ENCODE data around the gene XIAP.

GRCh38 chrX:123814343-123814742, 45.5 kb upstream of the XIAP start:
- TF ChIP-seq, protein P1, sequence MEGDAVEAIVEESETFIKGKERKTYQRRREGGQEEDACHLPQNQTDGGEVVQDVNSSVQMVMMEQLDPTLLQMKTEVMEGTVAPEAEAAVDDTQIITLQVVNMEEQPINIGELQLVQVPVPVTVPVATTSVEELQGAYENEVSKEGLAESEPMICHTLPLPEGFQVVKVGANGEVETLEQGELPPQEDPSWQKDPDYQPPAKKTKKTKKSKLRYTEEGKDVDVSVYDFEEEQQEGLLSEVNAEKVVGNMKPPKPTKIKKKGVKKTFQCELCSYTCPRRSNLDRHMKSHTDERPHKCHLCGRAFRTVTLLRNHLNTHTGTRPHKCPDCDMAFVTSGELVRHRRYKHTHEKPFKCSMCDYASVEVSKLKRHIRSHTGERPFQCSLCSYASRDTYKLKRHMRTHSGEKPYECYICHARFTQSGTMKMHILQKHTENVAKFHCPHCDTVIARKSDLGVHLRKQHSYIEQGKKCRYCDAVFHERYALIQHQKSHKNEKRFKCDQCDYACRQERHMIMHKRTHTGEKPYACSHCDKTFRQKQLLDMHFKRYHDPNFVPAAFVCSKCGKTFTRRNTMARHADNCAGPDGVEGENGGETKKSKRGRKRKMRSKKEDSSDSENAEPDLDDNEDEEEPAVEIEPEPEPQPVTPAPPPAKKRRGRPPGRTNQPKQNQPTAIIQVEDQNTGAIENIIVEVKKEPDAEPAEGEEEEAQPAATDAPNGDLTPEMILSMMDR (IDR thresholded peaks at IDR 0.05; ENCODE audit: insufficient read depth, low read depth, low read length): no peak
- no peak for TF ChIP-seq EZH2 (IDR thresholded peaks at IDR 0.05; ENCODE audit: insufficient read depth, low read length)

Data from astrocyte (in vitro differentiated cells and primary cell).